HG03045 (cell line): ENCODE data around the gene TRIM40.
"Not testable (repeated sequence)": the region's sequence is repeated elsewhere in the genome, so short reads cannot be mapped to it uniquely, and the experiment has no call there.

ENCODE experiments used
- ATAC-seq: cut with Tn5 transposase; IDR thresholded peaks from one replicate; pipeline ENCODE4 v1.9.1; 2021; ENCODE audit warnings: mild to moderate bottlenecking, moderate library complexity; ENCODE audit not compliant: unreplicated experiment

TRIM40 gene

GRCh38 chr6:30113003-30113759 lies 22.8 kb upstream of the TRIM40 start, which contains the start of gene TRIM31:
TSS of gene TRIM31 (minus strand) at chr6:30113090. CDS start at chr6:30112805, 285 bp downstream.
- ATAC-seq = no peak

GRCh38 chr6:30113841-30114240 lies 22.1 kb upstream of the TRIM40 start:
- ATAC-seq = no peak

GRCh38 chr6:30116724-30117123 lies 19.2 kb upstream of the TRIM40 start:
- ATAC-seq = no peak

- not testable (repeated sequence) for ATAC-seq
Measured at GRCh38 chr6:30118691-30119090, 17.2 kb upstream of the TRIM40 start.

- no peak for ATAC-seq
Measured at GRCh38 chr6:30121446-30122366, 14.2 kb upstream of the TRIM40 start.

- ATAC-seq = no peak
Measured at GRCh38 chr6:30122515-30122914, 13.4 kb upstream of the TRIM40 start.

GRCh38 chr6:30127238-30128093 lies 8.5 kb upstream of the TRIM40 start:
- ATAC-seq = no peak

GRCh38 chr6:30129265-30130178 lies 6.4 kb upstream of the TRIM40 start:
- no peak for ATAC-seq

- ATAC-seq = no peak
Measured at GRCh38 chr6:30130179-30130679, 5.7 kb upstream of the TRIM40 start.

- no peak for ATAC-seq
Measured at GRCh38 chr6:30130887-30131862, 4.8 kb upstream of the TRIM40 start.

- no peak for ATAC-seq
Measured at GRCh38 chr6:30131947-30132497, 3.9 kb upstream of the TRIM40 start.

GRCh38 chr6:30135147-30135546 lies 793 bp upstream of the TRIM40 start:
- no peak for ATAC-seq

GRCh38 chr6:30136570-30137286 lies 788 bp downstream of the TRIM40 start:
- no peak for ATAC-seq

GRCh38 chr6:30140240-30140639 lies 4.3 kb downstream of the TRIM40 start:
- ATAC-seq = not testable (repeated sequence)

- ATAC-seq = no peak
Measured at GRCh38 chr6:30142665-30143064, 6.7 kb downstream of the TRIM40 start.

- no peak for ATAC-seq
Measured at GRCh38 chr6:30143780-30144179, 7.8 kb downstream of the TRIM40 start.

- ATAC-seq = no peak
Measured at GRCh38 chr6:30144811-30145210, 8.9 kb downstream of the TRIM40 start.

GRCh38 chr6:30145818-30146217 lies 9.9 kb downstream of the TRIM40 start:
- no peak for ATAC-seq
